RWPE2 (cell line): ENCODE data around the gene ERN1.

Source experiments
- ATAC-seq: fragments of 200-7000 bp; cut with Tn5 transposase; 3 replicates; pipeline ENCODE4 v1.9.1; 2021; ENCODE audit warnings: low read depth
- DNase-seq: peaks from one replicate; pipeline ENCODE4 v3.0.0-alpha.2; 2020; ENCODE audit warnings: low spot score
- H3K27ac ChIP-seq: fragments of 450-650 bp; 2 replicates; pipeline ENCODE4 v1.5.1; 2017; ENCODE audit warnings: mild to moderate bottlenecking; ENCODE audit not compliant: poor library complexity, severe bottlenecking
- H3K27me3 ChIP-seq: fragments of 250-450 bp; sonication (Bioruptor Pico); 2 replicates; pipeline ENCODE4 v1.5.1; 2021; ENCODE audit warnings: mild to moderate bottlenecking, moderate library complexity; ENCODE audit not compliant: insufficient read depth, poor library complexity, severe bottlenecking
- H3K36me3 ChIP-seq: fragments of 250-450 bp; sonication (Bioruptor Pico); 2 replicates; pipeline ENCODE4 v1.5.1; 2020; ENCODE audit warnings: low read depth, mild to moderate bottlenecking, moderate library complexity
- H3K4me1 ChIP-seq: fragments of 250-450 bp; sonication (Bioruptor Pico); 2 replicates; pipeline ENCODE4 v1.5.1; 2021; ENCODE audit warnings: mild to moderate bottlenecking, moderate library complexity; ENCODE audit not compliant: insufficient read depth, poor library complexity, severe bottlenecking
- H3K4me3 ChIP-seq: fragments of 250-450 bp; sonication (Bioruptor Pico); 2 replicates; pipeline ENCODE4 v1.5.1; 2021; ENCODE audit warnings: mild to moderate bottlenecking, moderate library complexity; ENCODE audit not compliant: severe bottlenecking
- H3K9me3 ChIP-seq: fragments of 250-450 bp; sonication (Bioruptor Pico); 2 replicates; pipeline ENCODE4 v1.5.1; 2021; ENCODE audit warnings: mild to moderate bottlenecking, moderate library complexity; ENCODE audit not compliant: severe bottlenecking
- CTCF ChIP-seq: fragments of 450-650 bp; IDR thresholded peaks from one replicate; pipeline ENCODE4 v1.5.1; 2017; ENCODE audit warnings: mild to moderate bottlenecking, moderate library complexity; ENCODE audit not compliant: poor library complexity, severe bottlenecking

ERN1 gene

GRCh38 chr17:64077379-64077778, 52.6 kb downstream of the ERN1 start:
- no peak for TF ChIP-seq CTCF
- Histone ChIP-seq H3K9me3 (no peaks in the 10 kb centered on the region), H3K36me3 (no peaks in the 10 kb centered on the region), H3K27me3 (no peaks in the 10 kb centered on the region), H3K4me3 (no peak overlapping the region), H3K4me1 (peaks cover 31% of the 10 kb centered on the region), H3K27ac (no peak overlapping the region)
- DNase-seq (no peak), ATAC-seq (no peak)

GRCh38 chr17:64075913-64076312, 54.0 kb downstream of the ERN1 start:
- ATAC-seq, result no peak
- peak overlapping the region; percentile 67 for H3K27ac ChIP-seq

GRCh38 chr17:64074704-64075426, 55.1 kb downstream of the ERN1 start:
- Histone ChIP-seq H3K27ac (peak overlapping the region; percentile 67), H3K4me3 (no peak overlapping the region), H3K9me3 (no peaks in the 10 kb centered on the region), H3K36me3 (peaks cover 6% of the 10 kb centered on the region; the same call in 1 of the 2 replicates), H3K4me1 (peaks cover 20% of the 10 kb centered on the region), H3K27me3 (no peaks in the 10 kb centered on the region)
- DNase-seq, result no peak
- TF ChIP-seq CTCF, result no peak
- ATAC-seq, result peak; percentile 92

More at GRCh38 chr17:64075913-64076312, 54.0 kb downstream of the ERN1 start:
- Histone ChIP-seq H3K4me1 (peaks cover 20% of the 10 kb centered on the region), H3K9me3 (no peaks in the 10 kb centered on the region), H3K4me3 (no peak overlapping the region), H3K27me3 (no peaks in the 10 kb centered on the region), H3K36me3 (no peaks in the 10 kb centered on the region)
- no peak for TF ChIP-seq CTCF
- no peak for DNase-seq

- TF ChIP-seq CTCF, result no peak
- H3K4me3 ChIP-seq, result no peak overlapping the region
- DNase-seq, result no peak
- H3K27me3 ChIP-seq, result no peaks in the 10 kb centered on the region
- H3K4me1 ChIP-seq, result peaks cover 20% of the 10 kb centered on the region
- H3K27ac ChIP-seq, result peak overlapping the region; percentile 67
- H3K9me3 ChIP-seq, result peaks cover 1% of the 10 kb centered on the region
- H3K36me3 ChIP-seq, result peaks cover 14% of the 10 kb centered on the region
- no peak for ATAC-seq
Observed at GRCh38 chr17:64073771-64074703, 55.9 kb downstream of the ERN1 start.
